Astrocyte (in vitro differentiated cells and primary cell): ENCODE results near the gene LINC00237. TPM values are rescaled to one million over a fixed set of nuclear protein-coding genes. Genes with fewer than 3 reads are reported as not detected.

Source experiments
- DNase-seq: peaks from one replicate; pipeline ENCODE4 v3.0.0-alpha.2; 2010; ENCODE audit warnings: low read depth
- FAIRE-seq: peaks from 2 replicates; lab custom pipeline; 2011; peaks lifted over from hg19 to GRCh38; lab: Jason Lieb, UNC
- H2AFZ ChIP-seq: 2 replicates; pipeline ENCODE4 v1.6.0; 2012; ENCODE audit warnings: low read depth, low read length, inconsistent platforms
- H3K27ac ChIP-seq: 2 replicates; pipeline ENCODE4 v1.5.1; 2011; ENCODE audit warnings: low read depth, low read length, inconsistent platforms
- H3K27me3 ChIP-seq: 2 replicates; pipeline ENCODE4 v1.6.0; 2011; ENCODE audit warnings: low read length, inconsistent platforms; ENCODE audit not compliant: insufficient read depth
- H3K36me3 ChIP-seq: 2 replicates; pipeline ENCODE4 v1.5.1; 2011; ENCODE audit warnings: low read length, inconsistent platforms; ENCODE audit not compliant: insufficient read depth
- H3K4me1 ChIP-seq: 2 replicates; pipeline ENCODE4 v1.5.1; 2011; ENCODE audit warnings: low read length, inconsistent platforms; ENCODE audit not compliant: insufficient read depth
- H3K4me2 ChIP-seq: 2 replicates; pipeline ENCODE4 v1.6.0; 2012; ENCODE audit warnings: low read length, inconsistent platforms
- H3K4me3 ChIP-seq: 2 replicates; pipeline ENCODE4 v1.5.1; 2011; ENCODE audit warnings: low read depth, mild to moderate bottlenecking, low read length, inconsistent platforms; ENCODE audit not compliant: insufficient read depth
- H3K79me2 ChIP-seq: 2 replicates; pipeline ENCODE4 v1.6.0; 2012; ENCODE audit warnings: mild to moderate bottlenecking, low read length, inconsistent platforms; ENCODE audit not compliant: insufficient read depth
- H3K9ac ChIP-seq: 2 replicates; pipeline ENCODE4 v1.6.0; 2012; ENCODE audit warnings: mild to moderate bottlenecking, low read length, inconsistent platforms
- H3K9me3 ChIP-seq: 2 replicates; pipeline ENCODE4 v1.5.1; 2012; ENCODE audit warnings: low read depth, mild to moderate bottlenecking, low read length, inconsistent platforms; ENCODE audit not compliant: insufficient read depth
- H4K20me1 ChIP-seq: 2 replicates; pipeline ENCODE4 v1.6.0; 2012; ENCODE audit warnings: low read length, inconsistent platforms; ENCODE audit not compliant: insufficient read depth
- H3K27ac Mint-ChIP-seq: one replicate; pipeline ENCODE4 v1.8.0; 2021; ENCODE audit warnings: mild to moderate bottlenecking, mixed read lengths; ENCODE audit not compliant: unreplicated experiment
- H3K27me3 Mint-ChIP-seq: one replicate; pipeline ENCODE4 v1.8.0; 2021; ENCODE audit warnings: low read depth, mixed read lengths; ENCODE audit not compliant: unreplicated experiment
- H3K36me3 Mint-ChIP-seq: one replicate; pipeline ENCODE4 v1.8.0; 2021; ENCODE audit warnings: low read depth, mixed read lengths; ENCODE audit not compliant: unreplicated experiment
- H3K4me1 Mint-ChIP-seq: one replicate; pipeline ENCODE4 v1.8.0; 2021; ENCODE audit warnings: low read depth, mixed read lengths; ENCODE audit not compliant: unreplicated experiment
- H3K4me3 Mint-ChIP-seq: one replicate; pipeline ENCODE4 v1.8.0; 2021; ENCODE audit warnings: mild to moderate bottlenecking, moderate library complexity, mixed read lengths; ENCODE audit not compliant: unreplicated experiment
- H3K9me3 Mint-ChIP-seq: one replicate; pipeline ENCODE4 v1.8.0; 2021; ENCODE audit warnings: mild to moderate bottlenecking, mixed read lengths; ENCODE audit not compliant: unreplicated experiment
- CTCF ChIP-seq: IDR thresholded peaks from 2 replicates; pipeline ENCODE4 v1.5.1; 2011; ENCODE audit warnings: low read depth, mild to moderate bottlenecking, inconsistent platforms, low read length, moderate library complexity; ENCODE audit not compliant: insufficient read depth
- EZH2 ChIP-seq: IDR thresholded peaks from 2 replicates; pipeline ENCODE4 v1.6.1; 2012; ENCODE audit warnings: mild to moderate bottlenecking, low read length, inconsistent platforms; ENCODE audit not compliant: insufficient read depth
- total RNA-seq: library from RNA; stranded (reverse); gene quantifications from 2 replicates; pipeline ENCODE4 v1.2.1, GENCODE V29; 2021

LINC00237 gene
- total RNA-seq, 1 donor from 2014 or later, result not detected

- Mint-ChIP-seq H3K27me3 (peaks cover 83% of the 10 kb centered on the region), H3K27ac (no peak overlapping the region), H3K36me3 (no peaks in the 10 kb centered on the region), H3K9me3 (peaks cover 3% of the 10 kb centered on the region), H3K4me3 (no peak overlapping the region), H3K4me1 (no peaks in the 10 kb centered on the region)
- H3K4me3 ChIP-seq, result no peak overlapping the region
- H3K9me3 ChIP-seq, result no peaks in the 10 kb centered on the region
- no peak for DNase-seq
- no peaks in the 10 kb centered on the region for H3K79me2 ChIP-seq
- no peaks in the 10 kb centered on the region for H3K36me3 ChIP-seq
- no peak overlapping the region for H3K27ac ChIP-seq
- peaks cover 4% of the 10 kb centered on the region for H3K4me1 ChIP-seq
- H2AFZ ChIP-seq, result peak overlapping the region; percentile 41
- no peak for FAIRE-seq
- TF ChIP-seq CTCF (no peak), EZH2 (peak; percentile 24)
- peaks cover 93% of the 10 kb centered on the region for H3K27me3 ChIP-seq
- H3K9ac ChIP-seq, result no peak overlapping the region
- H4K20me1 ChIP-seq, result no peaks in the 10 kb centered on the region
- peak overlapping the region; percentile 77 for H3K4me2 ChIP-seq
These were observed 4.7 kb downstream of the LINC00237 start for GRCh38 chr20:21101453-21101931.

- peak overlapping the region; percentile 42 for H3K4me3 ChIP-seq
- no peak for DNase-seq
- no peaks in the 10 kb centered on the region for H3K36me3 ChIP-seq
- peaks cover 3% of the 10 kb centered on the region for H3K9me3 Mint-ChIP-seq
- H3K27me3 ChIP-seq, result peaks cover 92% of the 10 kb centered on the region
- no peak overlapping the region for H3K9ac ChIP-seq
- H3K4me1 Mint-ChIP-seq, result no peaks in the 10 kb centered on the region
- no peak overlapping the region for H3K27ac ChIP-seq
- no peaks in the 10 kb centered on the region for H4K20me1 ChIP-seq
- peaks cover 84% of the 10 kb centered on the region for H3K27me3 Mint-ChIP-seq
- FAIRE-seq, result no peak
- peak; percentile 94 for TF ChIP-seq EZH2
- TF ChIP-seq CTCF, result no peak
- H3K79me2 ChIP-seq, result no peaks in the 10 kb centered on the region
- peak overlapping the region; percentile 77 for H3K4me2 ChIP-seq
- peak overlapping the region; percentile 92 for H3K27ac Mint-ChIP-seq
- no peaks in the 10 kb centered on the region for H3K9me3 ChIP-seq
- H3K4me1 ChIP-seq, result peaks cover 4% of the 10 kb centered on the region
- H3K4me3 Mint-ChIP-seq, result peak overlapping the region; percentile 83
- H2AFZ ChIP-seq, result peak overlapping the region; percentile 41
- H3K36me3 Mint-ChIP-seq, result no peaks in the 10 kb centered on the region
These were observed 5.3 kb downstream of the LINC00237 start for GRCh38 chr20:21100578-21101452.
